Mesodermal cell (in vitro differentiated cells): ENCODE results near the gene SRRD.
A peak's percentile ranks its signal among the peaks of the same experiment; 100 is the strongest.

Experiments
- H3K27ac ChIP-seq: 2 replicates; pipeline ENCODE4 v1.7.0; 2013; ENCODE audit warnings: mild to moderate bottlenecking, low read depth, low read length, moderate library complexity; ENCODE audit not compliant: severe bottlenecking
- H3K36me3 ChIP-seq: 2 replicates; pipeline ENCODE4 v1.7.1; 2013; ENCODE audit warnings: mild to moderate bottlenecking, low read length, moderate library complexity; ENCODE audit not compliant: control insufficient read depth, insufficient read depth
- H3K4me1 ChIP-seq: one replicate; pipeline ENCODE4 v1.7.1; 2013; ENCODE audit warnings: mild to moderate bottlenecking, low read length; ENCODE audit not compliant: insufficient read depth, control insufficient read depth, poor library complexity, severe bottlenecking
- H3K4me3 ChIP-seq: 2 replicates; pipeline ENCODE4 v1.7.0; 2013; ENCODE audit warnings: low read length, control low read depth, mild to moderate bottlenecking; ENCODE audit not compliant: insufficient read depth, poor library complexity, severe bottlenecking; ENCODE audit errors: extremely low read depth
- H3K9me3 ChIP-seq: 2 replicates; pipeline ENCODE4 v1.7.1; 2013; ENCODE audit warnings: mild to moderate bottlenecking, low read length, moderate library complexity; ENCODE audit not compliant: control insufficient read depth
- WGBS, 2 experiments: methylation state at CpG; one replicate each; pipeline ENCODE4 v1.1.5; 2013; ENCODE audit warnings: missing lambda C conversion rate in 2 of 2; ENCODE audit not compliant: insufficient coverage in 2 of 2; 5-methylcytosine and 5-hydroxymethylcytosine counted together

Gene SRRD

DNA sequence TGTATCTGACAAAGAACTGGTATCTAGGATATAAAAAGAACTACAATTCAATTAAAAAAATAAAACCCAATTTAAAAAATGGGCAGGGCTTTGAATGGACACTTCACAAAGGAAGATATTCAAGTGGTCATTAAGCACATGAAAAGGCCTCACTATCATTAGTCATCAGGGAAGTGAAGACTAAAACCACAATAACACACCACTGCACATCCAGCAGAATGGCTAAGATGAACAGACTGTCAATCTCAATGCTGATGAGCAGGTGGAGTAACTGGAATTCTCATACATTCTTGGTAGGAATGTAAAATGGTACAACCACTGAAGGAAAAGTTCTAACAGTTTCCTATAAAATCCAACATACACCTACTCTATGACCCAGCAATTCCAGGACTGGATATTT lies 9.0 kb upstream of the SRRD start:
- Histone ChIP-seq H3K4me1 (peaks cover 21% of the 10 kb centered on the region), H3K27ac (no peak overlapping the region), H3K4me3 (no peak overlapping the region), H3K9me3 (no peaks in the 10 kb centered on the region), H3K36me3 (peaks cover 79% of the 10 kb centered on the region)

DNA sequence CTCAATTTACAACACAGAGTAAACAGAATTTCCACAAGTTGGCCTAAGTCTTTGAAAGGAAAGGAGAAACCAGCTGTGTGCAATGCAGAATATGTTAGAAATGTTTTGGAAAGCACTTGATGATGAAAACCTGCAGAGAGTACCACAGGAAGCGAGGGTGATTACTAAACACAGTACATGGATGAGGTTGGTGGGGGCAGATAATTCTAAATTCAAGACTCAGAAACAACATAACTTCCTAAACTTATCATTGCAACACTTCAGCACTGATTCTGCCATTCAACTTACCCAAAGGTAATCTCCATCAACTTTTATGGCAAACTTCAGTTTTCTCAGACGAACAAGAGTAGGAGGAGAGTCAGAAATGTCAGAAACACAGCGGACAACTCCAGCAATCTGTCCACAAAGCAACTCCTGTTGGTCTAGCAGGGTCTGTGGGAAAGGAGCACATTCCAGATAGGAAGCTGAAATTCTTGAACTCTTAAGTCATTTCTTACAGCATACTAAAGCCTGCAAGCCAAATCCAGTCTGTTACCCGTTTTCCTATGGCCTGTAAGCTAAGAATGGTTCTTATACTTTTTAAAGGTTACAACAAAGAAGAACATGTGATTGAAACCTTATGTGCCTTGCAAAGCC lies 6.9 kb upstream of the SRRD start:
- peaks cover 65% of the 10 kb centered on the region for H3K36me3 ChIP-seq
- peak overlapping the region; percentile 98 for H3K27ac ChIP-seq
- H3K9me3 ChIP-seq = no peaks in the 10 kb centered on the region
- WGBS, 2 experiments = 70 to 90% methylated on average over 2 of the region's 4 CpGs
- no peak overlapping the region for H3K4me3 ChIP-seq
- H3K4me1 ChIP-seq = peaks cover 21% of the 10 kb centered on the region

DNA sequence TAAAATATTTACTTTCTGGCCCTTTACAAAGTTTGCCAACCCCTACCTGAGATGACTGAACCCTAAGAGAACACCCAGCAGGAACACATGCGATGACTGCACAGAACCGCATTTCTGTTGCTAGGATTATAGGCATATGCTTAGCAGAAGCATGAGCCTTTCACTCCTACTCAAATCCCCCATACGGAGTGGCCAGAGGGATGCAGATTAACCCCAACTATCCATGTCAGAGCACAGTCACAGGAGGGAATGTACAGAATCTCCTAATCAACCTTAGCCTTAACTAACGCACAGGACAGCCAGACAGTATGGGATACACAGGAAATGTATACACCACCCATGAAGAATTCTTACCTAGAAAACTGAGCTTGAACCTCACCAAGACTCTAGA lies 6.3 kb upstream of the SRRD start:
- no peak overlapping the region for H3K4me3 ChIP-seq
- H3K36me3 ChIP-seq = peaks cover 61% of the 10 kb centered on the region
- no peaks in the 10 kb centered on the region for H3K9me3 ChIP-seq
- H3K27ac ChIP-seq = peak overlapping the region; percentile 98
- peaks cover 25% of the 10 kb centered on the region for H3K4me1 ChIP-seq
- WGBS, 2 experiments = 69 to 82% methylated on average over 4 of the region's 4 CpGs

DNA sequence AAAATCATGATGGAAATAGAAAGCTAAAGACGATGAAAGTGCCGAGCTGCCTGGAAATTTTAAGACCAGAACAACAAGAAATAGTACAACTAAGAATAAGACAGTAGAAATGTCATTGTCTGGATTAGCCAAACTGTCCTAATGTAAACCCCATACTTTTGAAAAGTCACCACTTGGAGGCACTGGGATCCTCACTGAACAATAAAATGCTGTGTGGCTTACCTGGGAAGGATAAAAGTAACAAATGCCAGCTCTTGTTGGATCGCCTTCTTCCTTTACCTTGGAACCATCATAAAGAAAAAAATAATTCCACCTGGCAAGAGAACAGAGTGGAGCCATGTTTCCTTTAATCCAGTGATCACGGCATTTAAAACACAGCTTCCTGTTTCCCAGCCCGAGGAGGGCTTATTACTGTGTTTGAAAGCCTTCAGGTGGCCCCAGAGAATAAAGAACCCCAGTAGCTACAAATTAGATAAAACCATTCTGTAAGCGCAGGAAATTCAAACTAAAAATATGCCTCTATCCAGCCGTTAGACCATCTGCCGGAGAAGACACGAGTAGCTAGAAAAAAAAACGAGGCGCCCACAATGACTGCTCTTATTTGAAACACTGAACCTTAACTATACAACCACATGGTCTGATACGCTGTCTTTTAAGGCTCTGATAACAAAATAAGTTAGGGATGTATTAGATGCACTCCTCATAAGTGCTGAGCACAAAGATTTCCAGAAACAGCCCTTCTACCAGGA lies 4.5 kb upstream of the SRRD start:
- Histone ChIP-seq H3K27ac (no peak overlapping the region), H3K4me3 (no peak overlapping the region)
- WGBS, 2 experiments = 90 to 94% methylated on average over 7 of the region's 12 CpGs

DNA sequence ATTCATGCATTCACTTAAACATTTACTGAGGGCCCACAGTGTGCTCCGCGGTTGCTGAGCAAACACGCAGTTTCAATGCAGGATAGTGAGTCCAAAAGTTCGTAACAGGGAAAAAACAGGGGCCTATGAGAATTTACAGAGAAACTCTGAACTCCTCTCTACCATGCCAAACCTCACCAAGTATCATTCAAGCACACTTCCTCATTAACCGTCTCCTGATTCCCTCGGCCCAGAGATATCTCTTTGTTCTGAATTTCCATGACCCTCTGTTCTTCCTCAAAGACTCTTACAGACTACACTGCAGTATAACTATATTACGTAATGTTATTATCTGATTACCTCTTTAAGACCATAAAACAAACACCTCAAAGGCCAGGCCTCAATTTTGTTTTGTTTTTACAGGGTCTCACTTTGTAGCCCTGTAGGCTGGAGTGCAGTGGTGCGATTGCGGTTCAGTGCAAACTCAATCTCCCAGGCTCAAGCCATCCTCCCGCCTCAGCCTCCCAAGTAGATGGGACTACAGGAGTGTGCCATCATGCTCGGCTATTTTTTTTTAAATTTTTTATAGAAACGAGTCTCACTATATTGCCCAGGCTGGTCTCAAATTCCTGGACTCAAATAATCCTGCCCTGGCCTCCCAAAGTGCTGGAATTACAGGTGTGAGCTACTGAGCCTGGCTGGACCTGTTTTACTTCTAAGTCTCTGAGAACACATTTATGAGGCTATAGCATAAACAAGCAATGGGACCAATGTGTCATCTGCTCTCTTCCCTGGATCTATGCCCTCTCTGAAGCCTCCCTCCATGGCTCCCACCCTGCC lies 3.7 kb upstream of the SRRD start:
- Histone ChIP-seq H3K27ac (no peak overlapping the region), H3K36me3 (peaks cover 37% of the 10 kb centered on the region), H3K9me3 (no peaks in the 10 kb centered on the region), H3K4me1 (peaks cover 31% of the 10 kb centered on the region), H3K4me3 (no peak overlapping the region)
- WGBS, 2 experiments = 88 to 90% methylated on average over 7 to 11 of the region's 12 CpGs

More for the DNA sequence above, 4.5 kb upstream of the SRRD start:
- peaks cover 31% of the 10 kb centered on the region for H3K4me1 ChIP-seq
- H3K9me3 ChIP-seq = no peaks in the 10 kb centered on the region
- peaks cover 42% of the 10 kb centered on the region for H3K36me3 ChIP-seq

DNA sequence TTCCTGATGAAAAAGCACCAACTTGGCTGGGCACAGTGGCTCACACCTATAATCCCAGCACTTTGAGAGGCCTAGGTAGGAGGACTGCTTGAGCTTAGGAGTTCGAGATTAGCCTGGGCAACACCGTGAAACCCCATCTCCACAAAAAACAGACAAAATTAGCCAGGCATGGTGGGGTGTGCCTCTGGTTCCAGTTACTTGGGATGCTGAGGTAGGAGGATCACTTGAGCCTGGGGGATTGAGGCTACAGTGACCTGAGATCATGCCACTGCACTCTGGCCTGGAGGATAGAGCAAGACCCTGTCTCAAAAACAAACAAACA lies 3.1 kb upstream of the SRRD start:
- Histone ChIP-seq H3K27ac (no peak overlapping the region), H3K36me3 (peaks cover 33% of the 10 kb centered on the region), H3K4me3 (no peak overlapping the region), H3K4me1 (peaks cover 31% of the 10 kb centered on the region), H3K9me3 (no peaks in the 10 kb centered on the region)
- 90% methylated on average over 2 of the region's 2 CpGs; no CpG with 5 or more reads in 1 of the 2 experiments for WGBS, 2 experiments

DNA sequence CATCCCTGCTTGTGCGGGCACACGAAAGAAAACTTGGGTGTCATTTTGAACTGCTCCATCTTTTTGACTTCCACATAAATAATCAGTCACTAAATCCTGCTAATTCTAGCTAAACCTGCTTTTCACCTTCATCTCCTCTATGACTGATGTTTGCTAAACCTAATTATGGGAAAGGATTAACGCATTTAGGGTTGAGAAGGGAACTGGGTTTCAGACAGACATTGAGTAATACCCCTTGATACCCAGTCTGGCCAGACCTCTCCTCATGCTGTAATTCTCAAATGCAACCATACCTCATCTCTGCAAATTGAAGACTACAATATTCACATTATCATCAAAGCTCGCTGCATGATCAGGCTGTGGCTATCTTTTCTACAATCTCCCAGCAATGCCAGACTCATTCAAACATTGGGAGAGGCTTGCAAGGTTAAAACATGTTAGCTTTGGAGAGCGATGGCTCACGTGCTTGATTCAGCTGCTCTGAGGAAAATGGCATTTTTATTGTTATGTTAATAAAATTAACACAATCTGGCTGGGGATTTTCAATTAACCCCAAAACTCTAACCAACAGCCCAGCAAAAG lies 2.5 kb upstream of the SRRD start:
- H3K27ac ChIP-seq = no peak overlapping the region

DNA sequence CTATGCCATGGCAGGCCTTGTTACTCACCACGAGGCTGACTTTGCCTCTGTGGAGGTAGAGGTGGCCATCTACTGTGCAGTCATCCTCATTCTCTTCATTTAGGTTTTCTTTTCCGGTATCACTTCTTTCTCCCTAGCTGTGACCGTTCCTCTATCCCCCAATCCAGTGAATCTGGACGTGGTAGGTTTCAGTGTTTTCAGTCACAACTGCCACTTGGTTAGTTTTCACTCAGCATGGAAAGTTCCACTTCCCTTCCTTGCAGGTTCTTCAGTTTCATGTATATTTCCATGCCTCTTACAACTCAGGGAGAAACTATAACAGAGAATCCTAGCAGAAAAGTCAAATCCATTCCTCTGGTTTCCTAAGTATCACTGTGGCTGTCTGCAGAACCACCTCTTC lies 2.0 kb upstream of the SRRD start:
- Histone ChIP-seq H3K4me1 (peaks cover 25% of the 10 kb centered on the region), H3K4me3 (no peak overlapping the region), H3K27ac (no peak overlapping the region), H3K9me3 (no peaks in the 10 kb centered on the region), H3K36me3 (peaks cover 25% of the 10 kb centered on the region)
- 84 to 94% methylated on average over 3 to 4 of the region's 4 CpGs for WGBS, 2 experiments

More for the DNA sequence above, 2.5 kb upstream of the SRRD start:
- Histone ChIP-seq H3K4me3 (no peak overlapping the region), H3K36me3 (peaks cover 30% of the 10 kb centered on the region), H3K4me1 (peaks cover 30% of the 10 kb centered on the region), H3K9me3 (no peaks in the 10 kb centered on the region)
- WGBS, 2 experiments = 95 to 100% methylated on average over 1 to 3 of the region's 6 CpGs

DNA sequence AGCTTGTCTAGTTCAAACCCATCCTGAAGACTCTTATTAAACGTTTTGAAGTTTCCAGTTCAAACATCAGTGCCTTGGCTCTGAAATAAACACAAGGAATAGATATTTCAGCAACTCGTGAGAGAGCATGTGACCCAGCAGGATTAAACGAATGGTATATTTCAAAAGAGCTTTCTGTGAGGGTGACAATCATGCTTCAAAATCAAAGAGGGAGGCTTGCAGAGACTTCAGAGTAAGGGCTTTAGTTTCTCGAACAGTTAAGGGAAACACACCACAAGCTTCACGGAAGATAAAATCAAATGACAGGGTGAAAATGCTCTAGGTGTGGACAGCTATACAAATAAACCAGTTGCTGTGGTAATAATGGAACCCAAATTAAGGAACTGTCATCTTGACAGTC lies 1.5 kb upstream of the SRRD start:
- H3K9me3 ChIP-seq = no peaks in the 10 kb centered on the region
- no peak overlapping the region for H3K4me3 ChIP-seq
- H3K27ac ChIP-seq = no peak overlapping the region
- peaks cover 22% of the 10 kb centered on the region for H3K4me1 ChIP-seq
- WGBS, 2 experiments = 84 to 85% methylated on average over 3 to 5 of the region's 5 CpGs
- H3K36me3 ChIP-seq = peaks cover 24% of the 10 kb centered on the region

DNA sequence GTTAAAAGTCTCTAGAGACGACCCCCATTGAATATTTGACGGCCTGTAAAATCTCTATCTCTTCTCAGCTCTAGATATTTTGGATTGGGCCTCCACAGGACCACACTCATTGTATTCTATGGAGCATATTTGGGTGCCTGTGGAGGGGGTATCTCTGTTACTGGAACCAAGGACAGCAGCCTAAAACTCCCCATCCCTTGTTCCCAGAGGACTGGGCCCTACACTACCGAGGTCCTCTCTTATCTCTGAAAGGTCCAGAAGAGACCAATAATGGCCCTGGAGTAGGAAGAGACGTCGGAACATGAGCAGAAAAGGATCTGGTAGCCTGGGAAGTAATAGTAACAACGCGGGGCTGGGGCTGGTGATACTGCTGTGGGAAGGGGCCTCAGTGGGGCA lies 636 bp upstream of the SRRD start:
- Histone ChIP-seq H3K36me3 (peaks cover 28% of the 10 kb centered on the region), H3K9me3 (no peaks in the 10 kb centered on the region), H3K4me3 (peak overlapping the region; percentile 64), H3K27ac (peak overlapping the region; percentile 93), H3K4me1 (peaks cover 13% of the 10 kb centered on the region)
- 18 to 19% methylated on average over 5 to 6 of the region's 7 CpGs for WGBS, 2 experiments
